GM06990 (cell line): ENCODE measurements around the gene SLC24A2.

ENCODE experiments used
- DNase-seq: peaks from one replicate; pipeline ENCODE4 v3.0.0-alpha.2; 2011; ENCODE audit not compliant: insufficient read length; ENCODE audit errors: extremely low read depth
- H3K27me3 ChIP-seq: replicated peaks from 2 replicates; pipeline ENCODE4 v1.6.0; 2011; ENCODE audit warnings: low read length; ENCODE audit not compliant: control insufficient read depth, insufficient read depth
- H3K36me3 ChIP-seq: 2 replicates; pipeline ENCODE4 v1.5.1; 2011; ENCODE audit warnings: low read length; ENCODE audit not compliant: control insufficient read depth, insufficient read depth
- H3K4me3 ChIP-seq: replicated peaks from 2 replicates; pipeline ENCODE4 v1.5.1; 2011; ENCODE audit warnings: low read depth, mild to moderate bottlenecking, control low read depth, low read length
- CTCF ChIP-seq: IDR thresholded peaks from 2 replicates; pipeline ENCODE4 v1.5.1; 2011; ENCODE audit warnings: low read length, control low read depth, mild to moderate bottlenecking, inconsistent platforms; ENCODE audit not compliant: insufficient read depth, poor library complexity, severe bottlenecking

Gene SLC24A2

GRCh38 chr9:19757745-19758144 lies 31.1 kb downstream of the SLC24A2 start:
- Histone ChIP-seq H3K27me3 (no peaks in the 10 kb centered on the region), H3K4me3 (no peak overlapping the region), H3K36me3 (no peaks in the 10 kb centered on the region)
- DNase-seq = no peak
- no peak for TF ChIP-seq CTCF

GRCh38 chr9:19754921-19755320 lies 33.9 kb downstream of the SLC24A2 start:
- Histone ChIP-seq H3K27me3 (no peaks in the 10 kb centered on the region; the same call in none of the 2 replicates), H3K4me3 (no peak overlapping the region), H3K36me3 (no peaks in the 10 kb centered on the region)
- DNase-seq = no peak
- no peak for TF ChIP-seq CTCF

- H3K4me3 ChIP-seq = no peak overlapping the region
- no peaks in the 10 kb centered on the region; the same call in none of the 2 replicates for H3K27me3 ChIP-seq
- no peak for DNase-seq
- no peaks in the 10 kb centered on the region for H3K36me3 ChIP-seq
- TF ChIP-seq CTCF = no peak
Observed at GRCh38 chr9:19748278-19749126, 40.3 kb downstream of the SLC24A2 start.

- Histone ChIP-seq H3K36me3 (no peaks in the 10 kb centered on the region), H3K4me3 (no peak overlapping the region), H3K27me3 (no peaks in the 10 kb centered on the region; the same call in none of the 2 replicates)
- DNase-seq = no peak
- TF ChIP-seq CTCF = no peak
Observed at GRCh38 chr9:19746223-19746622, 42.6 kb downstream of the SLC24A2 start.

- H3K36me3 ChIP-seq = no peaks in the 10 kb centered on the region
- H3K4me3 ChIP-seq = no peak overlapping the region
- TF ChIP-seq CTCF = no peak
- DNase-seq = no peak
- H3K27me3 ChIP-seq = no peaks in the 10 kb centered on the region
Observed at GRCh38 chr9:19741178-19741577, 47.7 kb downstream of the SLC24A2 start.
